ENCODE measurements around the gene BCL2L12.
A peak's percentile ranks its signal among the peaks of the same experiment; 100 is the strongest.
"Not testable (repeated sequence)": the region's sequence is repeated elsewhere in the genome, so short reads cannot be mapped to it uniquely, and the experiment has no call there.

BCL2L12 gene

GRCh38 chr19:49665351-49666119 lies at the start of gene BCL2L12, which contains the start of gene IRF3:
TSS of gene BCL2L12 (plus strand) at chr19:49665933. CDS start at chr19:49666693, 760 bp downstream.
TSS of gene IRF3 (minus strand) at chr19:49665857. CDS start at chr19:49664838, 1,019 bp downstream.
- TF ChIP-seq ZFX (IDR thresholded peaks at IDR 0.05; ENCODE audit: borderline replicate concordance) (no peak), CTCF (IDR thresholded peaks at IDR 0.05) (no peak)
- peak within 1 kb of the TSS; percentile 95 for H3K27ac ChIP-seq

- no peak overlapping the region for H3K27ac ChIP-seq
- TF ChIP-seq CTCF (IDR thresholded peaks at IDR 0.05) (no peak), ZFX (IDR thresholded peaks at IDR 0.05; ENCODE audit: borderline replicate concordance) (no peak)
Observed at GRCh38 chr19:49616532-49616931, 49.2 kb upstream of the BCL2L12 start.

- TF ChIP-seq ZFX (IDR thresholded peaks at IDR 0.05; ENCODE audit: borderline replicate concordance), result no peak
- TF ChIP-seq CTCF (IDR thresholded peaks at IDR 0.05), result no peak
- no peak overlapping the region for H3K27ac ChIP-seq
Observed at GRCh38 chr19:49616945-49617344, 48.8 kb upstream of the BCL2L12 start.

- H3K27ac ChIP-seq, result not testable (repeated sequence)
Observed at GRCh38 chr19:49617860-49618259, 47.9 kb upstream of the BCL2L12 start.

- TF ChIP-seq ZFX (IDR thresholded peaks at IDR 0.05; ENCODE audit: borderline replicate concordance), result no peak
- no peak overlapping the region for H3K27ac ChIP-seq
Observed at GRCh38 chr19:49624967-49625910, 40.5 kb upstream of the BCL2L12 start.

- no peak for TF ChIP-seq CTCF (IDR thresholded peaks at IDR 0.05)
Observed at GRCh38 chr19:49626226-49626625, 39.5 kb upstream of the BCL2L12 start.

GRCh38 chr19:49629659-49630058 lies 36.1 kb upstream of the BCL2L12 start:
- no peak for TF ChIP-seq ZFX (IDR thresholded peaks at IDR 0.05; ENCODE audit: borderline replicate concordance)
- TF ChIP-seq CTCF (IDR thresholded peaks at IDR 0.05), result no peak
- H3K27ac ChIP-seq, result no peak overlapping the region; the same call in 1 of the 2 replicates

More at GRCh38 chr19:49626226-49626625, 39.5 kb upstream of the BCL2L12 start:
- H3K27ac ChIP-seq, result no peak overlapping the region
